ENCODE measurements around the gene PRSS58. TPM values are rescaled to one million over a fixed set of nuclear protein-coding genes. Genes with fewer than 3 reads are reported as not detected.

Gene PRSS58
- total RNA-seq = not detected

GRCh38 chr7:142257958-142258357 lies at the start of gene PRSS58:
Gene PRSS58, minus strand, starts transcription at chr7:142258058. Its CDS starts 351 bp downstream, at chr7:142257707.
- no peak within 1 kb of the TSS for H3K27ac ChIP-seq
- H3K9me3 ChIP-seq = no peaks in the 10 kb centered on the region
- H3K4me3 ChIP-seq = no peak within 1 kb of the TSS
- no peaks in the 10 kb centered on the region for H3K36me3 ChIP-seq
- DNase-seq (ENCODE audit: low spot score in 2 of 2) = no peak
- no peak for TF ChIP-seq CTCF (IDR thresholded peaks at IDR 0.05)
- no peak for TF ChIP-seq POLR2A (IDR thresholded peaks at IDR 0.05)
- no peak for TF ChIP-seq EP300 (IDR thresholded peaks at IDR 0.05)
- 78 to 79% methylated on average over 1 of the region's 1 CpG for WGBS, 2 donors
- H3K27me3 ChIP-seq = no peaks in the 10 kb centered on the region
- no peaks in the 10 kb centered on the region for H3K4me1 ChIP-seq

GRCh38 chr7:142307246-142307900 lies 49.5 kb upstream of the PRSS58 start:
- H3K27ac ChIP-seq = no peak overlapping the region
- DNase-seq (ENCODE audit: low spot score in 2 of 2) = no peak
- TF ChIP-seq CTCF (IDR thresholded peaks at IDR 0.05) (no peak), POLR2A (IDR thresholded peaks at IDR 0.05) (no peak), EP300 (IDR thresholded peaks at IDR 0.05) (no peak)
- no peaks in the 10 kb centered on the region for H3K4me1 ChIP-seq
- 89 to 91% methylated on average over 11 of the region's 11 CpGs for WGBS, 2 donors
- no peaks in the 10 kb centered on the region for H3K27me3 ChIP-seq
- H3K9me3 ChIP-seq = no peaks in the 10 kb centered on the region
- no peaks in the 10 kb centered on the region for H3K36me3 ChIP-seq
- H3K4me3 ChIP-seq = no peak overlapping the region

- 8 to 17% methylated on average over 2 of the region's 2 CpGs for WGBS, 2 donors
- no peaks in the 10 kb centered on the region for H3K27me3 ChIP-seq
- no peak overlapping the region for H3K4me3 ChIP-seq
- no peaks in the 10 kb centered on the region for H3K9me3 ChIP-seq
- DNase-seq (ENCODE audit: low spot score in 2 of 2) = no peak
- no peak overlapping the region for H3K27ac ChIP-seq
- TF ChIP-seq CTCF (IDR thresholded peaks at IDR 0.05) (no peak), EP300 (IDR thresholded peaks at IDR 0.05) (no peak), POLR2A (IDR thresholded peaks at IDR 0.05) (no peak)
- no peaks in the 10 kb centered on the region for H3K36me3 ChIP-seq
- no peaks in the 10 kb centered on the region for H3K4me1 ChIP-seq
Measured at GRCh38 chr7:142303650-142304049, 45.8 kb upstream of the PRSS58 start.

GRCh38 chr7:142301923-142302550 lies 44.2 kb upstream of the PRSS58 start:
- H3K27ac ChIP-seq = no peak overlapping the region
- no peaks in the 10 kb centered on the region for H3K4me1 ChIP-seq
- no peak overlapping the region for H3K4me3 ChIP-seq
- no peaks in the 10 kb centered on the region for H3K9me3 ChIP-seq
- DNase-seq (ENCODE audit: low spot score in 2 of 2) = no peak
- no peaks in the 10 kb centered on the region for H3K27me3 ChIP-seq
- 60% methylated on average over 3 of the region's 3 CpGs for WGBS, 2 donors
- H3K36me3 ChIP-seq = no peaks in the 10 kb centered on the region
- TF ChIP-seq CTCF (IDR thresholded peaks at IDR 0.05) (peak in 1 of 5 experiments; percentile 25), POLR2A (IDR thresholded peaks at IDR 0.05) (no peak), EP300 (IDR thresholded peaks at IDR 0.05) (no peak)

- 57 to 58% methylated on average over 3 of the region's 3 CpGs for WGBS, 2 donors
Measured at GRCh38 chr7:142301299-142301698, 43.4 kb upstream of the PRSS58 start.

More at GRCh38 chr7:142301299-142301698, 43.4 kb upstream of the PRSS58 start:
- no peaks in the 10 kb centered on the region for H3K27me3 ChIP-seq
- TF ChIP-seq EP300 (IDR thresholded peaks at IDR 0.05) = no peak
- TF ChIP-seq CTCF (IDR thresholded peaks at IDR 0.05) = no peak
- TF ChIP-seq POLR2A (IDR thresholded peaks at IDR 0.05) = no peak
- no peaks in the 10 kb centered on the region for H3K9me3 ChIP-seq
- H3K36me3 ChIP-seq = no peaks in the 10 kb centered on the region
- H3K4me3 ChIP-seq = no peak overlapping the region
- no peaks in the 10 kb centered on the region for H3K4me1 ChIP-seq
- DNase-seq (ENCODE audit: low spot score in 2 of 2) = no peak
- H3K27ac ChIP-seq = no peak overlapping the region

Measured in tibial nerve (tissue), 4 donors.